ENCODE data around the gene DBNDD1. TPM values are rescaled to one million over a fixed set of nuclear protein-coding genes. Genes with fewer than 3 reads are reported as not detected.
"Not testable (repeated sequence)": the region's sequence is repeated elsewhere in the genome, so short reads cannot be mapped to it uniquely, and the experiment has no call there.

DBNDD1 gene
- 10 to 100 TPM in 2 of 6 donors, 1 to 10 TPM in 4; 7.3 to 12.9 (median 9.7) TPM for total RNA-seq
- polyA plus RNA-seq: 1 to 10 TPM; 6.2 to 8.9 TPM

GRCh38 chr16:90018652-90019542 lies at the start of gene DBNDD1:
Gene DBNDD1, minus strand, starts transcription at chr16:90019456. Its CDS starts 115 bp downstream, at chr16:90019341.
- H3K9me3 ChIP-seq: no peaks in the 10 kb centered on the region
- ATAC-seq (peak; percentile 43 to 58 (median 48)), DNase-seq (peak in 4 of 6 donors; percentile 36 to 84 (median 70)), FAIRE-seq (no peak)
- no peaks in the 10 kb centered on the region for H3K36me3 ChIP-seq
- H3K4me3 ChIP-seq: peak within 1 kb of the TSS; percentile 66 to 89 (median 79)
- TF ChIP-seq CTCF (IDR thresholded peaks at IDR 0.05): no peak
- H3K27ac ChIP-seq: peak within 1 kb of the TSS; percentile 26 to 85 (median 66)
- WGBS, 2 donors: 1 to 2% methylated on average over 53 to 103 of the region's 103 CpGs
- intact Hi-C loops (cut with DNase I): no loop called here
- H3K4me1 ChIP-seq: peaks cover 6 to 20% (median 20%) of the 10 kb centered on the region in 3 donors
- no peaks in the 10 kb centered on the region for H3K27me3 ChIP-seq

- Histone ChIP-seq H3K36me3 (no peaks in the 10 kb centered on the region), H3K9me3 (no peaks in the 10 kb centered on the region), H3K27me3 (no peaks in the 10 kb centered on the region), H3K4me3 (no peak overlapping the region), H3K27ac (no peak overlapping the region), H3K4me1 (no peaks in the 10 kb centered on the region)
- ATAC-seq (no peak), FAIRE-seq (no peak), DNase-seq (no peak)
- 55 to 60% methylated on average over 3 of the region's 3 CpGs for WGBS, 2 donors
- no peak for TF ChIP-seq CTCF (IDR thresholded peaks at IDR 0.05)
- intact Hi-C loops (cut with DNase I): no loop called here
These were observed 42.2 kb upstream of the DBNDD1 start for GRCh38 chr16:90061437-90061836.

GRCh38 chr16:90057738-90058173 lies 38.5 kb upstream of the DBNDD1 start:
- Histone ChIP-seq H3K4me1 (no peaks in the 10 kb centered on the region), H3K9me3 (no peaks in the 10 kb centered on the region), H3K27me3 (no peaks in the 10 kb centered on the region), H3K27ac (no peak overlapping the region), H3K4me3 (no peak overlapping the region), H3K36me3 (no peaks in the 10 kb centered on the region)
- WGBS, 2 donors: 59 to 60% methylated on average over 8 of the region's 8 CpGs
- DNase-seq (no peak), ATAC-seq (peak in 2 of 4 donors; percentile 17 to 20), FAIRE-seq (no peak)
- no peak for TF ChIP-seq CTCF (IDR thresholded peaks at IDR 0.05)
- intact Hi-C loops (cut with DNase I): no loop called here

- FAIRE-seq; H3K4me1 ChIP-seq; ATAC-seq; H3K9me3 ChIP-seq; H3K27me3 ChIP-seq; H3K27ac ChIP-seq; H3K36me3 ChIP-seq; DNase-seq; intact Hi-C loops (cut with DNase I); H3K4me3 ChIP-seq: not testable (repeated sequence)
- WGBS, 2 donors: 75 to 79% methylated on average over 15 of the region's 15 CpGs
These were observed 37.3 kb upstream of the DBNDD1 start for GRCh38 chr16:90056521-90056920.

- H3K4me3 ChIP-seq: no peak overlapping the region
These were observed 36.1 kb upstream of the DBNDD1 start for GRCh38 chr16:90055371-90055770.

More at GRCh38 chr16:90055371-90055770, 36.1 kb upstream of the DBNDD1 start:
- WGBS, 2 donors: 68 to 72% methylated on average over 4 of the region's 4 CpGs
- Histone ChIP-seq H3K27ac (no peak overlapping the region), H3K9me3 (no peaks in the 10 kb centered on the region), H3K27me3 (no peaks in the 10 kb centered on the region), H3K4me1 (no peaks in the 10 kb centered on the region), H3K36me3 (no peaks in the 10 kb centered on the region)
- FAIRE-seq: no peak
- ATAC-seq: no peak
- intact Hi-C loops (cut with DNase I): no loop called here
- no peak for TF ChIP-seq CTCF (IDR thresholded peaks at IDR 0.05)
- DNase-seq: no peak

Measured in pancreas (tissue), 10 donors.